Activated T-cell treated with anti-CD3 and anti-CD28 coated beads, Interleukin-2, amount 50 U/mL, for 72 hours (primary cell): ENCODE measurements around the gene RNF224. TPM values are rescaled to one million over a fixed set of nuclear protein-coding genes. Genes with fewer than 3 reads are reported as not detected.
A peak's percentile ranks its signal among the peaks of the same experiment; 100 is the strongest.

Experiments used
- ATAC-seq, 2 donors: fragments of 150-1000 bp; cut with Tn5 transposase; replicated peaks in 1 of 2; 2 replicates each; pipeline ENCODE4 v1.10.0; 2021; ENCODE audit warnings: moderate library complexity in 2 of 2, mild to moderate bottlenecking in 1 of 2
- DNase-seq, 2 donors: peaks; one replicate each; pipeline ENCODE4 v3.0.0; 2021 to 2022; ENCODE audit warnings: mixed read lengths in 1 of 2
- H3K27ac Mint-ChIP-seq: one replicate; pipeline ENCODE4 v1.8.0; 2022; ENCODE audit warnings: mild to moderate bottlenecking, moderate library complexity, mixed read lengths
- H3K27me3 Mint-ChIP-seq: one replicate; pipeline ENCODE4 v1.8.0; 2022; ENCODE audit warnings: low read depth, mixed read lengths
- H3K36me3 Mint-ChIP-seq, 2 donors: one replicate each; pipeline ENCODE4 v1.8.0; 2022; ENCODE audit warnings: mixed read lengths in 2 of 2, mild to moderate bottlenecking in 1 of 2; ENCODE audit not compliant: insufficient read depth in 2 of 2
- H3K4me1 Mint-ChIP-seq: one replicate; pipeline ENCODE4 v1.8.0; 2022; ENCODE audit warnings: low read depth, mixed read lengths
- H3K4me3 Mint-ChIP-seq, 2 donors: one replicate each; pipeline ENCODE4 v1.8.0; 2022; ENCODE audit warnings: mild to moderate bottlenecking in 2 of 2, mixed read lengths in 2 of 2, moderate library complexity in 2 of 2
- H3K9me3 Mint-ChIP-seq, 2 donors: one replicate each; pipeline ENCODE4 v1.8.0; 2022; ENCODE audit warnings: mixed read lengths in 2 of 2
- total RNA-seq, 2 donors: library from RNA; stranded (reverse); gene quantifications; one replicate each; pipeline ENCODE4 v1.2.3, GENCODE V29; 2022

Gene RNF224
- total RNA-seq, 2 donors from 2014 or later, result 0.14 TPM; not detected in 1

DNA sequence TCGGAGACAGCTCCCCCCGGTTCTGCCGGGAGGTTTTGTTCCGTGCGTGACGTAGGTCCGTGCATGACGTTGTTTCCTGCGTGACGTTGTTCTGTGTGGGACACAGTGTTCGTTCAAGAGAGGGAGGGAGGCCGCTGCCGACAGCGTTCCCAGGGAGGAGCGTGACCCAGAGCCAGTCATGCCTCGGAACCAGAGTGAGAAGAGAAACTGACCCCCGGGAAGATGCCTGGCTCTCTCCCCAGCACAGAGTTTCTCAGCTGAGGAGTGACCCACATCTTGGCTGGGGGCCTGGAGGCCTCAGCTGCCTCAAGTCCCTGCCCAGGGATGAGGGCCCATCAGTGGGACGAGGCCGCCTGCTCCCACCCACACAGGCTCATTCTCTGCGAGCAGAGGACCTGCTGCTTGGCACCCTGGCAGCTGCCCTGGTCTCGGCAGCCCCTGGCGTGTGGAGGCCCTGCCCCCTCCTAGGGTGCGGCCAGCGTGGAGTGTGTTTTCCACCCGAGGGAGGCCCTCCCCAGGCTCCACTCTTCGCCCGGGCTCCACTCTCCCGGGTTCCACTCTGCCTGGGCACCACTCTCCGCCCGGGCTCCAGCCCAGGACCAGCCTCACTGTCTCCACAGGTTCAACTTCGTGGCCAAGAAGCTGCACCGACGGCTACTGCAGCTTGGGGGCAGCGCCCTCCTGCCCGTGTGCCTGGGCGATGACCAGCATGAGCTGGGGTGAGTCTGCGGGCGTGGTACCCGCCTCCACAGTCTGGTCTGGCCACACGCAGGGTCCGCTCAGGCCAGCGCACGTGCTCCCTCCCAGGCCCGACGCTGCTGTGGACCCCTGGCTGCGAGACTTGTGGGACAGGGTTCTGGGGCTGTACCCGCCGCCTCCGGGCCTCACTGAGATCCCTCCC lies 13.9 kb upstream of the RNF224 start:
- ATAC-seq, result no peak
- DNase-seq, result no peak
- H3K36me3 Mint-ChIP-seq, result peaks cover 0 to 5% of the 10 kb centered on the region in 2 donors
- H3K27me3 Mint-ChIP-seq, result no peaks in the 10 kb centered on the region
- H3K9me3 Mint-ChIP-seq, result no peaks in the 10 kb centered on the region
- no peak overlapping the region for H3K27ac Mint-ChIP-seq
- H3K4me1 Mint-ChIP-seq, result peaks cover 6% of the 10 kb centered on the region
- H3K4me3 Mint-ChIP-seq, result no peak overlapping the region

DNA sequence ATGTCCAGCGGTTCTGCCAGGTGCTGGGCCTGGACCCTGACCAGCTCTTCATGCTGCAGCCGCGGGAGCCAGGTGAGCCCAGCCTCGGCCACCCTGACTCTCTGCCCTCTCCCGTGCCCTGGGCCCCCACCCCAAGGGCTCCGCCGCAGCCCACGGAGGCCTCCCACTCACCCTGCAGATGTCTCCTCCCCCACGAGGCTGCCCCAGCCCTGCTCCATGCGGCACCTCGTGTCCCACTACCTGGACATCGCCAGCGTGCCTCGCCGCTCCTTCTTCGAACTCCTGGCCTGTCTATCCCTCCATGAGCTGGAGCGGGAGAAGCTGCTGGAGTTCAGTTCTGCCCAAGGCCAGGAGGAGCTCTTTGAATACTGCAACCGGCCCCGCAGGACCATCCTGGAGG lies 12.7 kb upstream of the RNF224 start:
- Mint-ChIP-seq H3K9me3 (no peaks in the 10 kb centered on the region), H3K36me3 (peaks cover 0 to 2% of the 10 kb centered on the region in 2 donors), H3K4me1 (peaks cover 6% of the 10 kb centered on the region), H3K27me3 (no peaks in the 10 kb centered on the region), H3K27ac (no peak overlapping the region), H3K4me3 (no peak overlapping the region)
- no peak for ATAC-seq
- no peak for DNase-seq

DNA sequence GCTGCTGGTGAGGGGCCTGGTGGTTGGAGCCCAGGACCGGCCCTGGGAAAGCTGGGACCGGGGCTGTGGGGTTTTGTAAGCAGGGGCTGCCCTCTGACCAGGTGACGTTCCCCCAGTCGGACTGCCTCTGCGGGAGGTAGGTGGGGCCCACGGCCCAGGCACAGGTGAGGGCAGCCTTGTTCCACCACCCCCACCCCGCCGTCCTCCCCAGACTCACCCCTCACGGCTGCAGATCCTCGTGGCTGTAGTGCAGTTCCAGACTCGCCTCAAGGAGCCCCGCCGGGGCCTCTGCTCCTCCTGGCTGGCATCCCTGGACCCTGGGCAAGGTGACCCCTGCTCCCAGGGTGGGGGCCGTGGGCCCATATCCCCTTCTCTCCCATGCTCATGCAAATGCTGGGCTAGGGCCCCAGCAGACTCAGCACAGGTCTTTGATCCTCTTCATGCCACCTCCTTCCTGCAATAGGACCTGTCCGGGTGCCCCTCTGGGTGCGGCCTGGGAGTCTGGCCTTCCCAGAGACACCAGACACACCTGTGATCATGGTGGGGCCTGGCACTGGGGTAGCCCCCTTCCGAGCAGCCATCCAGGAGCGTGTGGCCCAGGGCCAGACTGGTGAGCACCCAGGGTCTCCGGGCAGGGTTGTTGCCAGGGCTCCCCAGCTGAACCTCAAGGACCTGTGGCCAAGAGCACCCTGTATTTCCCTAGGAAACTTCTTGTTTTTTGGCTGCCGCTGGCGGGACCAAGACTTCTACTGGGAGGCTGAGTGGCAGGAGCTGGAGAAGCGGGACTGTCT lies 11.9 kb upstream of the RNF224 start:
- H3K27me3 Mint-ChIP-seq, result no peaks in the 10 kb centered on the region
- H3K9me3 Mint-ChIP-seq, result no peaks in the 10 kb centered on the region
- no peak for ATAC-seq
- H3K4me1 Mint-ChIP-seq, result peaks cover 6% of the 10 kb centered on the region
- H3K27ac Mint-ChIP-seq, result no peak overlapping the region
- no peak overlapping the region for H3K4me3 Mint-ChIP-seq
- no peak for DNase-seq
- peaks cover 0 to 2% of the 10 kb centered on the region in 2 donors for H3K36me3 Mint-ChIP-seq

GRCh38 chr9:137216188-137216965 lies 10.9 kb upstream of the RNF224 start:
- Mint-ChIP-seq H3K36me3 (peaks cover 0 to 2% of the 10 kb centered on the region in 2 donors), H3K4me1 (no peaks in the 10 kb centered on the region)

GRCh38 chr9:137217276-137218211 lies 9.8 kb upstream of the RNF224 start:
- DNase-seq (no peak), ATAC-seq (no peak)
- Mint-ChIP-seq H3K4me1 (no peaks in the 10 kb centered on the region), H3K27ac (no peak overlapping the region), H3K4me3 (no peak overlapping the region), H3K36me3 (peaks cover 0 to 2% of the 10 kb centered on the region in 2 donors), H3K9me3 (no peaks in the 10 kb centered on the region), H3K27me3 (no peaks in the 10 kb centered on the region)

More at GRCh38 chr9:137216188-137216965, 10.9 kb upstream of the RNF224 start:
- Mint-ChIP-seq H3K27me3 (no peaks in the 10 kb centered on the region), H3K9me3 (no peaks in the 10 kb centered on the region), H3K4me3 (no peak overlapping the region), H3K27ac (no peak overlapping the region)
- DNase-seq (no peak), ATAC-seq (no peak)

GRCh38 chr9:137218212-137218753 lies 9.0 kb upstream of the RNF224 start:
- Mint-ChIP-seq H3K27ac (no peak overlapping the region), H3K27me3 (no peaks in the 10 kb centered on the region), H3K4me3 (no peak overlapping the region), H3K4me1 (peaks cover 5% of the 10 kb centered on the region), H3K9me3 (no peaks in the 10 kb centered on the region), H3K36me3 (peaks cover 0 to 2% of the 10 kb centered on the region in 2 donors)
- ATAC-seq (no peak), DNase-seq (no peak)

DNA sequence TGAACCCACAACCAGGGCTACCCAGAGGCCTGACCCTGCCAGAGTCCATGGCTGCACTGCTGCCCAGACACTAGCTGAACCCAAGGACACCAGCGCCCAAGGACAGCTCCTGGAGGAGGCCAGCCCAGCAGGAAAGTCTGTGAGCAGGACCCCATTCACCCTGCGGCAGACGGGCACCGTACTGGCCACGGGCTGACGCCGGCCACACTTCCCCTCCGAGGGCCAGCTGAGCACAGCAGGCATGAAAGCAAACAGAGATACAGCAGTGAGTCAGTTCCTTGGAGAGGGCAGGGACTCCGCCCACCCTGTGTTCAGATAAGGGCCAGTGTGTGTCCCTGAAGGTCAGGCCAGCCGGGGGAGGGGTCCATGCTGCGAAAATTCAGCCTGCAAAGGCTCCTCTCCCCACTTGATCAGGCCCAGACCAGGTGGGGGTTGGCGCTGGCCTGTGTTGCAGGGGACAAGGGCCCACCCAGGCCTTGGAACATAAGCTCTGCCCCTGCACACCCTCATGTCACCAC lies 8.5 kb upstream of the RNF224 start:
- Mint-ChIP-seq H3K27me3 (no peaks in the 10 kb centered on the region), H3K27ac (no peak overlapping the region), H3K4me1 (peaks cover 5% of the 10 kb centered on the region), H3K9me3 (no peaks in the 10 kb centered on the region), H3K36me3 (peaks cover 0 to 2% of the 10 kb centered on the region in 2 donors), H3K4me3 (no peak overlapping the region)
- no peak for ATAC-seq
- DNase-seq, result no peak

DNA sequence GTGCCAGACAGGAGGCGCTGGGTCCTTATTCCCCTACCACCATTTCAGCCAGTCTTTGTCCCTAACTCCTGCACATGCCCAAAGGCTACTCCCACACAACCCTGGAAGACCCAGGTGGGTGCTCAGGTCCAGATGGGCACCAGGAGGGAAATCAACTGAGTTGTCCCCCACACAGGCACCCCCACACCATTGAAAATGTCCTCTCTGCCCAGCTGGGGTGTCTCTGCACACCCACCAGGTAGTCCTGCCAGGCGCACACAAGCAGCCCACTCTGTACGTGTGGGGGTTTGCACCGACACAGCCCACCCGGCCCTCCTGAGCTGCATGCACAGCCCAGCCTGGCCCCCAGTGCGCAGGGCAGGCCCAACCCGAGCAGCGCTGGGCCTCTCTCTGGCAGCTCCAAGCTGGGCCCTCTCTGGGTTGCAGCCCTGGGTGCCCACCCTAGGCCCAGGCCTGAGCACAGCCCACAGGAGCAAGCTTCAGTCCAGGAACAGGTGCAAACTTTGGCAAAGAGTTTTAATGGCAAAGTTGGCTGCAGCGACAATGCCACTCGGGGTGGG lies 7.5 kb upstream of the RNF224 start:
- DNase-seq, result no peak
- no peak for ATAC-seq
- Mint-ChIP-seq H3K27me3 (no peaks in the 10 kb centered on the region), H3K27ac (no peak overlapping the region), H3K4me1 (peaks cover 5% of the 10 kb centered on the region), H3K9me3 (no peaks in the 10 kb centered on the region), H3K36me3 (peaks cover 0 to 2% of the 10 kb centered on the region in 2 donors), H3K4me3 (peak overlapping the region in 1 of 2 donors; percentile 52)

DNA sequence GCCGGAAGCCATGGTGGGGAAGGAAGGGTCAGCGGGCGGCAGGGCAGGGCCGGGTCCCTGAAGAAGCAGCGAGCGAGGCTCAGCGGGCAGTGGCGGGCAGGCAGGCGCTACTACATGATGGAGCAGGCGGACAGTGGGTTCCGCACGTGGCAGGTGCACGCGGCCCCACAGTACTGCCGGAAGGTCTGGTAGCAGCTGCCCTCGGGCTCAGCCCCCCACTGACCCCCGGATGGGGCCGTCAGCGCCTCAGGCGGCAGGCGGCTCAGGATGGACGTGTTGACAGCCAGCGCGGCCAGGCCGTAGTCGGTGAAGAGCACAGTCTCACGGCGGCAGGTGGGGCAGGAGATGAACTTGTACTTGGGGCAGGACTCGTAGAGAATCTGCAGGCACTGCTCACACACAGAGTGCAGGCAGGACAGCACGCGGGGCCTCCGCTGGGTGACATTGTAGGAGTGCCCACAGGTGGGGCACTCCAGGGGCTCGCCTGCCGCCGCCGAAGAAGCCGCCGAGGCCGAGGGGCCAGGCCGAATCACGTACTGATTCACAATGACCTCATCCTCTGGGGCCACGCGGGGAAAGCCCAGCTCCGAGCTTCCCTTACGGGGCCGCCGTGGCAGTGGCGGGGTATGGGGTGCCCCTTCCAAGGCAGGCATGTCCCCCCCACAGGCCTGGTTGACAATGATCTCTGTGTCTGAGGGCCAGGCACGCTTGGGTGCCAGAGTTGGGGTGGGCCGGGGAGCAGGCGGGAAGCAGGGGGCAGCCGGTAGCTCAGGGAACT lies 6.8 kb upstream of the RNF224 start:
- Mint-ChIP-seq H3K9me3 (no peaks in the 10 kb centered on the region), H3K27ac (no peak overlapping the region), H3K36me3 (peaks cover 0 to under 1% of the 10 kb centered on the region in 2 donors), H3K4me1 (peaks cover 5% of the 10 kb centered on the region), H3K4me3 (peak overlapping the region; percentile 33 to 54), H3K27me3 (no peaks in the 10 kb centered on the region)
- DNase-seq (no peak), ATAC-seq (no peak)

- Mint-ChIP-seq H3K27me3 (no peaks in the 10 kb centered on the region), H3K4me1 (peaks cover 5% of the 10 kb centered on the region), H3K27ac (no peak overlapping the region), H3K4me3 (peak overlapping the region; percentile 33 to 54), H3K36me3 (no peaks in the 10 kb centered on the region), H3K9me3 (no peaks in the 10 kb centered on the region)
- ATAC-seq (no peak), DNase-seq (no peak)
Measured at GRCh38 chr9:137221095-137221505, 6.2 kb upstream of the RNF224 start.
